ENCODE measurements around the gene KIR3DL3.
"Not testable (repeated sequence)": the region's sequence is repeated elsewhere in the genome, so short reads cannot be mapped to it uniquely, and the experiment has no call there.

Gene KIR3DL3

GRCh38 chr19:54738715-54739114 lies 14.5 kb downstream of the KIR3DL3 start:
- no CpG with 5 or more reads among the region's 1 CpG for WGBS (ENCODE audit: extremely low coverage, insufficient coverage, insufficient read length)
- Histone ChIP-seq H3K4me1 (ENCODE audit: control insufficient read depth in 1 of 2, insufficient read depth in 2 of 2, low read length in 2 of 2) (no peaks in the 10 kb centered on the region), H4K91ac (ENCODE audit: low read depth, low read length) (no peak overlapping the region), H2AFZ (ENCODE audit: insufficient read depth, low read length, poor library complexity) (no peak overlapping the region), H2AK5ac (ENCODE audit: low read length) (no peak overlapping the region), H3K4me2 (ENCODE audit: low read length) (no peak overlapping the region), H3K4me3 (ENCODE audit: low read depth, low read length) (no peak overlapping the region), H3K18ac (ENCODE audit: low read length) (no peak overlapping the region), H3K9ac (ENCODE audit: low read length) (no peak overlapping the region), H3K4ac (ENCODE audit: low read depth, low read length) (no peak overlapping the region), H2BK120ac (ENCODE audit: insufficient read depth, low read length, poor library complexity) (no peak overlapping the region), H3K27ac (ENCODE audit: low read depth, low read length) (no peak overlapping the region), H3K27me3 (ENCODE audit: insufficient read depth, low read length) (no peaks in the 10 kb centered on the region), H4K12ac (ENCODE audit: low read depth, low read length) (no peak overlapping the region), H3K23ac (ENCODE audit: low read length) (no peak overlapping the region), H2BK12ac (ENCODE audit: low read length) (no peak overlapping the region), H4K8ac (ENCODE audit: low read depth, low read length) (no peak overlapping the region), H3K79me1 (ENCODE audit: low read length) (no peaks in the 10 kb centered on the region), H3K9me3 (ENCODE audit: insufficient read depth, low read depth, low read length) (peaks cover 41% of the 10 kb centered on the region), H2BK5ac (ENCODE audit: low read depth, low read length, poor library complexity) (no peak overlapping the region), H3K14ac (ENCODE audit: low read length) (no peak overlapping the region), H3K36me3 (ENCODE audit: control insufficient read depth in 1 of 2, insufficient read depth in 2 of 2, low read length in 2 of 2) (no peaks in the 10 kb centered on the region), H3K79me2 (ENCODE audit: control insufficient read depth, insufficient read depth, low read length, poor library complexity) (no peaks in the 10 kb centered on the region)
- no peak for DNase-seq

GRCh38 chr19:54739587-54740497 lies 15.6 kb downstream of the KIR3DL3 start:
- no peaks in the 10 kb centered on the region for H3K27me3 ChIP-seq (ENCODE audit: insufficient read depth, low read length)
- no peak overlapping the region for H3K4me2 ChIP-seq (ENCODE audit: low read length)
- H3K14ac ChIP-seq (ENCODE audit: low read length): no peak overlapping the region
- H3K23ac ChIP-seq (ENCODE audit: low read length): no peak overlapping the region
- no peak overlapping the region for H3K4me3 ChIP-seq (ENCODE audit: low read depth, low read length)
- H3K9ac ChIP-seq (ENCODE audit: low read length): no peak overlapping the region
- peaks cover 39% of the 10 kb centered on the region for H3K9me3 ChIP-seq (ENCODE audit: insufficient read depth, low read depth, low read length)
- H2AFZ ChIP-seq (ENCODE audit: insufficient read depth, low read length, poor library complexity): no peak overlapping the region
- H3K79me1 ChIP-seq (ENCODE audit: low read length): no peaks in the 10 kb centered on the region
- no peaks in the 10 kb centered on the region for H3K79me2 ChIP-seq (ENCODE audit: control insufficient read depth, insufficient read depth, low read length, poor library complexity)
- H4K8ac ChIP-seq (ENCODE audit: low read depth, low read length): no peak overlapping the region
- no peak overlapping the region for H4K12ac ChIP-seq (ENCODE audit: low read depth, low read length)
- H3K18ac ChIP-seq (ENCODE audit: low read length): no peak overlapping the region
- no peak for DNase-seq
- H2BK5ac ChIP-seq (ENCODE audit: low read depth, low read length, poor library complexity): no peak overlapping the region
- no peak overlapping the region for H2BK120ac ChIP-seq (ENCODE audit: insufficient read depth, low read length, poor library complexity)
- no peak overlapping the region for H4K91ac ChIP-seq (ENCODE audit: low read depth, low read length)
- H2AK5ac ChIP-seq (ENCODE audit: low read length): no peak overlapping the region
- H3K36me3 ChIP-seq (ENCODE audit: control insufficient read depth in 1 of 2, insufficient read depth in 2 of 2, low read length in 2 of 2): no peaks in the 10 kb centered on the region
- H2BK12ac ChIP-seq (ENCODE audit: low read length): no peak overlapping the region
- H3K4me1 ChIP-seq (ENCODE audit: control insufficient read depth in 1 of 2, insufficient read depth in 2 of 2, low read length in 2 of 2): no peaks in the 10 kb centered on the region
- no peak overlapping the region for H3K4ac ChIP-seq (ENCODE audit: low read depth, low read length)
- no CpG with 5 or more reads among the region's 13 CpGs for WGBS (ENCODE audit: extremely low coverage, insufficient coverage, insufficient read length)
- H3K27ac ChIP-seq (ENCODE audit: low read depth, low read length): no peak overlapping the region

GRCh38 chr19:54741950-54742349 lies 17.7 kb downstream of the KIR3DL3 start:
- not testable (repeated sequence) for H3K4me1 ChIP-seq (ENCODE audit: control insufficient read depth in 1 of 2, insufficient read depth in 2 of 2, low read length in 2 of 2); H4K91ac ChIP-seq (ENCODE audit: low read depth, low read length); H2AK5ac ChIP-seq (ENCODE audit: low read length); H3K23ac ChIP-seq (ENCODE audit: low read length); H3K27me3 ChIP-seq (ENCODE audit: insufficient read depth, low read length); H2BK12ac ChIP-seq (ENCODE audit: low read length); H2BK5ac ChIP-seq (ENCODE audit: low read depth, low read length, poor library complexity); DNase-seq; H3K14ac ChIP-seq (ENCODE audit: low read length); H2AFZ ChIP-seq (ENCODE audit: insufficient read depth, low read length, poor library complexity); H3K4me3 ChIP-seq (ENCODE audit: low read depth, low read length); H3K36me3 ChIP-seq (ENCODE audit: control insufficient read depth in 1 of 2, insufficient read depth in 2 of 2, low read length in 2 of 2); H3K79me2 ChIP-seq (ENCODE audit: control insufficient read depth, insufficient read depth, low read length, poor library complexity); H3K27ac ChIP-seq (ENCODE audit: low read depth, low read length); H3K18ac ChIP-seq (ENCODE audit: low read length); H3K4ac ChIP-seq (ENCODE audit: low read depth, low read length); H3K4me2 ChIP-seq (ENCODE audit: low read length); H4K8ac ChIP-seq (ENCODE audit: low read depth, low read length); H4K12ac ChIP-seq (ENCODE audit: low read depth, low read length); H3K79me1 ChIP-seq (ENCODE audit: low read length); H3K9ac ChIP-seq (ENCODE audit: low read length); H2BK120ac ChIP-seq (ENCODE audit: insufficient read depth, low read length, poor library complexity)
- peaks cover 29% of the 10 kb centered on the region for H3K9me3 ChIP-seq (ENCODE audit: insufficient read depth, low read depth, low read length)
- WGBS (ENCODE audit: extremely low coverage, insufficient coverage, insufficient read length): no CpG with 5 or more reads among the region's 5 CpGs

GRCh38 chr19:54744080-54744479 lies 19.8 kb downstream of the KIR3DL3 start:
- not testable (repeated sequence) for H2BK5ac ChIP-seq (ENCODE audit: low read depth, low read length, poor library complexity); H2AK5ac ChIP-seq (ENCODE audit: low read length); H3K9ac ChIP-seq (ENCODE audit: low read length); H3K4me1 ChIP-seq (ENCODE audit: control insufficient read depth in 1 of 2, insufficient read depth in 2 of 2, low read length in 2 of 2); H4K8ac ChIP-seq (ENCODE audit: low read depth, low read length); H3K4me2 ChIP-seq (ENCODE audit: low read length); H4K12ac ChIP-seq (ENCODE audit: low read depth, low read length); H4K91ac ChIP-seq (ENCODE audit: low read depth, low read length); H3K14ac ChIP-seq (ENCODE audit: low read length); H2BK120ac ChIP-seq (ENCODE audit: insufficient read depth, low read length, poor library complexity); H3K18ac ChIP-seq (ENCODE audit: low read length); H3K27me3 ChIP-seq (ENCODE audit: insufficient read depth, low read length); H2AFZ ChIP-seq (ENCODE audit: insufficient read depth, low read length, poor library complexity); H3K4ac ChIP-seq (ENCODE audit: low read depth, low read length); H3K27ac ChIP-seq (ENCODE audit: low read depth, low read length); DNase-seq; H2BK12ac ChIP-seq (ENCODE audit: low read length); H3K36me3 ChIP-seq (ENCODE audit: control insufficient read depth in 1 of 2, insufficient read depth in 2 of 2, low read length in 2 of 2); H3K4me3 ChIP-seq (ENCODE audit: low read depth, low read length); H3K79me2 ChIP-seq (ENCODE audit: control insufficient read depth, insufficient read depth, low read length, poor library complexity); H3K23ac ChIP-seq (ENCODE audit: low read length); H3K79me1 ChIP-seq (ENCODE audit: low read length)
- peaks cover 22% of the 10 kb centered on the region for H3K9me3 ChIP-seq (ENCODE audit: insufficient read depth, low read depth, low read length)
- no CpG with 5 or more reads among the region's 5 CpGs for WGBS (ENCODE audit: extremely low coverage, insufficient coverage, insufficient read length)
